HT1080 (cell line): Measurements from ENCODE around the gene TRAK1. TPM values are rescaled to one million over a fixed set of nuclear protein-coding genes. Genes with fewer than 3 reads are reported as not detected.

ENCODE experiments used
- DNase-seq: peaks from one replicate; pipeline ENCODE4 v3.0.0-alpha.2; 2015; ENCODE audit warnings: low read depth
- total RNA-seq: library from RNA; depleted of rRNA; stranded (reverse); fragments of >200 nt; shearing (Covaris generic); gene quantifications from 2 replicates; pipeline ENCODE4 v1.2.3, GENCODE V29; 2014

The TRAK1 gene
- total RNA-seq, 1 experiment from 2014 or later, result 29.4 TPM

DNA sequence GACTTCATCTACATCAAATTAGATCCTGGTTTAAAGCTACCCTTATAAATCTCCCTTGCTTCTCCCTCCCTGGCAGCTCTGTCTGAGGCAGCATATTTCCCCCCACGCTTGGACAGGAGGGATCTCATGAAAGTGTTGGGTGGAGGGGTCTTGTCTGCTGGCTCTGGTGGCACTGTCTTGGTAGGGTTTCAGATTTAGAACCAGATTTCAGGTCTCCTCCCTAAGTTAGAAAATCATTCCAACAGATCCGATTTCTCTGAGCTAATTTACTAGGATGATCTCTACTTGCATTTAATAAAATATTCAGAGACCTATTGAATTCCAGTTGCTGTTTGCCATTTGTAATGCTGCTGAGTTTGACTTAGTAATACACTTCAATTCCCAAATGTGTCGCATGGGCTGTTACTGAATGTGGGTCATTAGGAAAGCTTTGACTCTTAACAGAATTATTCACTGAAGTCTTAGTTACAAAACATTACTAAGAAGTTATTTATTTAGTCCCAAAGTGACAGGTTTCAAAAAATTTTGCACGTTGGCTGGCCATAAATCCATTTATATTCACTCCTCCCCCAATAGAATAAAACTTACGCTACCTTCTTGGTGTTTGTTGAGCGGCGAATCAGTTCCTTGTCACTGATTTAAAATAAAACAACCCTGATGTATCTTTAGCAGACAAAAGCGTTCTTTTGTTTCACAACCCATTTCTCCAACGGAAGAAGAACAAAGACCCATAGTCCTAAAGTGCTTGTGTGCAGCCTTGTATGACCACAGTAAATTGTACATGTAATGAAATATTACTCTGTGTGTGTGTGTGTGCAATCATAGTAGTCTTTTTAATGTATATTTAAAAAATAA is 84.5 kb downstream of the TRAK1 start:
- DNase-seq, result no peak

DNA sequence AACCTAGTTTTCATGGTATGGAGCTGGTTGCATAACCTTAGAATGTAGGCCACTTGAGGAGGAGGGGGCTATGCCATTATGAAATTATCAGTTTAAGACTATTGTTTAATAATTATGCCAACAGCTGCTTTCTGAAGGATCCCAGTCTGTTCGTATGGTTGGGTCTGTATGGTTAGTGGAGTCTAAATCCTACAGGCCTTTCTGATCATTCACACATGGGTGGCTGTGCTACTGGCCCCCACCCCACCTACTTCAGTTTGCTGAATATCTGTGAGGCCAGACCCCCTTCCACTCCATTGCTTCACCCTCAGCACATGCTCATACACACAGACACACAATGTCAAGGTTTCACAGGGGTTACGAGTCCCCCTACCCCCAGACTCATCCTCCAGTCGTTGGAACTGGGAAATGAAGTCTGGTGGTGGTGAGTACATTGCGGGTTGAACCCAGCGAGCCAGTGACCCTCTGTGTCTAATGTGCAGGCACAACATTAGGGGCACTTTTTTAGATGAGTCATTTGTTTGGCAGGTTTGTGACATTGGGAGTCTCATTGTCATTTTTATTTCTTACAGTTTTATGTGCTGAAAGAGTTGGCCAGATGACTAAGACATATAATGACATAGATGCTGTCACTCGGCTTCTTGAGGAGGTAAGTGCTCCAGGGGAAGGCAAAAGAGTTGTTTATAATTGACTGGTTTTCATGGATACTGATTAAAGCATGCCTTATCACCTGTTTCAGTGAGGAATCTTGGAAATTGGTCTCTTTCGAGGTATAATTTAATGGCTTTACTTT is 85.3 kb downstream of the TRAK1 start:
- no peak for DNase-seq

DNA sequence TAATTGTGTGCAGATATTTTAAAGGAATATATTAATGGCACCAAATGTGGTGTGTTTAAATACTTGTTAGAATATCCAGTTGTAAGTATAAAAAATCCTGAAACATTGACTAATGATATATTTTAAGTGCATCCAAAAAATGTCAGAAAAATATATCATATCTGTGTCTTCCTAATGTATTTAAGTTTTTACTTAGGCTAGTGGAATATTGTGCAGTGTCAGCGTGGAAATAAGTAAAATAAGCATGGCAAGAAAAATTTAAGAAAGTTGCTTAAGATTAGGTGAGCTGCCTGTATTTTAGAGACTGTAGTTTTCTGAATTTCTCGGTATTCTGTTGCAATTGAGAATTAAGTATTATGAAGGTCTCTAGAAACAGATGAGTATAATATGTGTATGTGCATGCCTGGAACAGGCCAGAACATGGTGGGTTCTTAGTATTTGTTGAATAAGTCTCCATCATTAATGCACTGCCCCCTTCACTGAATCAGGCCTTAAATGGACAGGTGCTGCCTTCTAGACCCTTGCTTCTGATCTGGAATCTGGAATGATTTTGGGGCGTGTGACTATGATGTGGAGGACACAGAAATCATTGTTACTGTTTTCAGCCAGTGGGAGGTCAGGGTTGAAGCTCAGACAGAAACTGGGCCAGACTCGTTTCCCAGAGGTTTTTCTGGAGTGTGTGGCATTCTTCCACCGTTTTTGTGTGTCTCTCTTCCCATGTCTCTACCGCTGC is 86.1 kb downstream of the TRAK1 start:
- no peak for DNase-seq

DNA sequence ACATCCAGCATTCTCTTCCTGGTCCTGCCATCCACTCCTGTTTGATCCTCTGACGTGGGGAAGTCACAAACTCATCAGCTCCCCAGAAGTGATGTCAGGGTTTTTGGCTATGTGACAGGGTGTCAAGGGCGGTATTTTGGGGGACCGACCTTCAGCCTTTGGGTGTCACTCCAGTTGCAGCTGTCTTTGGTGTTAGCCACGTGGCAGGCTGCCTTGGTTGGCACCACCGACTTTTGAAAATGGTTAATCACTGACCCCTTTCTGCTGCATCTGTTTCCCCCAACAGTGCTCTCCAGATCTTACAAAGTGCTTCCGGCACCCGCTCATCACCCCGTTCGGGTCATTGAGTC is 86.6 kb downstream of the TRAK1 start:
- no peak for DNase-seq

DNA sequence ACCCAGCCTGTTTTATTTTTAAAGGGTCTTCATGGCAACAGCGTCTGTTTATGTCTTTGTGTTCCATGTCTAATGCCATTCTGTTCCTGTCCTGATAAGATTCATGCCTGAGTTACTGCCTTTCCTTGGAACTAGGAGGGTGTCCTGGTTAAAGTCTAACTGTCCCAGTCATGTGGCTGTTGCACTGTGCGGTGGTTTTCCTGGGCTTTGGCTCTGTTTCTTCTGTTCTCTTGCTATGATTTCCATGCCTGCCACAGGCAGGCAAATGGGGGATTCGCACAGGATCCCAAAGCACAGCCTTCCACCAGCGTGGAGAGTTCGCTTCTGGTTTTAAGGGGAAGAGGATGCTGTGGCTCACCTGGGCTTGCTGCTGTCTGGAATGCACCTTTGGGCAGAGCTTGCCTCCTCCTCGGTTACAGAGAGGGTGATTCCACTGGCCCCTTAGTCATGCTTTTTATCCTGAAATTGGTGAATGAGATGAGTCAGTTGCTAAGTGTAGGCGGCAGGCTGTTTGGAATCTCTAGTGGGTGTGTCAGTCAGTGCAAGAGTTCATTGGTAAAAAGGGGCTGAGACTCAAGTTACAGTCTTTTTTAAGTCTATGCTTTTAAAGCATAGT is 88.1 kb downstream of the TRAK1 start:
- DNase-seq, result peak; percentile 93

DNA sequence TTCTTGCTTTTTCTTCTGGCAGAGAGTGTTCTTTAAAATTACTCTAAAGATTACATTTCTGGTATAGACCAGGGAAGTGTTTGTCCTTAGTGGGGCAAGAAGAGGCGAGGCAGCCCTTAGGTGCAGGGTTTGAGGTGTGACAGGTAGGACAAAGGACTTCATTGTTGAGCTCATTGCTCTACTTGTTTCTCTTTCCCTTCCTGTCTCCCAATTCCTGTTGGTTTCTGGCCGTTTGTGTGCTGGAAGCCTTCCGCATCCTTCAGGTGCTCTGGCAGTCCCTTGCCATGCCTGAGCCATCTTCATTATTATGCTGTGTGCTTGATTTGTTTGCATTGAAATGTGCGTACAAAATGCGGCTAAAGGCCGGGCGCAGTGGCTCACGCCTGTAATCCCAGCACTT is 89.7 kb downstream of the TRAK1 start:
- DNase-seq, result no peak

DNA sequence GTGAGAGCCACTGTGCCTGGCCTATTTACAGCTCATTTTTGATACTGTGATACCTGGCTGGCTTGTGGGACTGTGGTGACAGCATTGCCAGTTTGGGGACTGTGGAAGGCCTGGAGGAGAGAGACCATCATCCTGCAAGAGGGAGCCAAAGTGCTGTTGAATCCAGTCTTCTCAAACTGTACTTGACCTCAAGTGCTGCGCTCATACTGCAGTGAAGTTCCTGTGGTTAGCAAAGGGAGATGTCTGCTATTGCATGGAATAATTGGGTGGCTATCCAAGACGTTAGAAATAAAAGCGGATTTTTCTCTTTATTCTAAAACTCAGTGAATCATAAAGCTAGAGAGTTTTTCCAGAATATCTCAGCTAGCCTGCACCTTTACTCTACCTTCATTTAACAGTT is 91.4 kb downstream of the TRAK1 start:
- no peak for DNase-seq

DNA sequence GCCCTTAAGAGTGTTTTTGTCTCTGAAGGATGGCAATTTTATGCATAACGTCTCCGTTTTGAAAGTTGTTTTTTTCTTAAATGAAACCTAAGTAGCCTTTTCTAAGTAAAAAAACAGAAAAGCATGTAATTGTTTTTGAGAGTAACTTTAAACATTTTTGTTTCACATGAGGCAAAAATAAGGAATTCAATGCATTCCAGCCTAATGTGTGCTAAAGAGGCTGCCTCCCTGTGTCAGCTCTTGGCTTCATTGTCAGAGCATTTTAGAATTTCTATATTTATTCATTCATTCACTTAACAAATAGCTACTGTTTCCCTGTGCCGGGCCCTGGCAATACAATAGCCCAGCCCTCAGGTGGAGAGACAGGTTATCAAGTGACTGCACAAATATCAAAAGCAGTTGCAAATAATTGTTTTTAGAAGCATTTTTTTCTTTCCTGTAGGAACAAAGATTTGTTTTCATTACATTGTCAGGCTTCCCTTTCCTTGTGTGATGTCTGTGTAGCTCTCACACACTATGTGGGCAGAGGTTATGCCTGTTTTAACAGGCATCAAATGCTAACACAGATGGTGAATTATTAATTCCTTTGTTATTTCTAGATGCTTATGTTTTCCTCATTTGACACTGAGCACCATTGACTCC is 93.0 kb downstream of the TRAK1 start:
- DNase-seq, result no peak

DNA sequence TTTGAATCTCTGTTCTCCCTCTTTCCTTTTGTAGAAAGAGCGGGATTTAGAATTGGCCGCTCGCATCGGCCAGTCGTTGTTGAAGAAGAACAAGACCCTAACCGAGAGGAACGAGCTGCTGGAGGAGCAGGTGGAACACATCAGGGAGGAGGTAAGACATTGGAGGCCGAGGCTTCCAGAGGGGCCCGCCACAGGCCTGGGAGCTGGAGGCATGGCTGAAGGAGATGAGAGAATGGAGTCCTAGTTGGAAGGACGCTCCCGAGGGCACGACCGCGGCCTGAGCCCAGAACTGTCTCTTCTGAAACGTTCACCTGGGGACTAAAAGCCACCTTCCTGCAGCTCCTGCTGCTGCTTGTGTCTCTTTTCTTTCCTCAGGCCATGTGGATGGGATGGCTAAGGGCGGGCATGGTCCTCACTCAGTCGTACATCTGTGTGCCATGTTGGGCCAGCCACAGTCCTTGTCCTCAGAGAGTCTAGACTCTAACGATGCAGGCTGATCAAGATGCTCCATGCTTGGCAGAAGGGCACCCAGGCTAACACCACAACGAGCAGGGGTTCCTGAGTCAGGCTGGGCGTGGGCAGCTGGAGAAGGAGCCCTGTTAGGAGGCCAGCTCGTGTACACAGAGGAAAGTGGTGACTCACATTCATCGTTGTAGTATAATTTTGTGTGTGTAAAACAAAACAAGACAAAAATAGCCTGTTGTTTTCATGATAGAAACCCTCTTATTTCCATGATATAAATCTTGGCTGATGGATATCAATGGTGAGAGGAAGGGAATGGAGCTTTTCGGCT is 93.7 kb downstream of the TRAK1 start:
- DNase-seq, result no peak

DNA sequence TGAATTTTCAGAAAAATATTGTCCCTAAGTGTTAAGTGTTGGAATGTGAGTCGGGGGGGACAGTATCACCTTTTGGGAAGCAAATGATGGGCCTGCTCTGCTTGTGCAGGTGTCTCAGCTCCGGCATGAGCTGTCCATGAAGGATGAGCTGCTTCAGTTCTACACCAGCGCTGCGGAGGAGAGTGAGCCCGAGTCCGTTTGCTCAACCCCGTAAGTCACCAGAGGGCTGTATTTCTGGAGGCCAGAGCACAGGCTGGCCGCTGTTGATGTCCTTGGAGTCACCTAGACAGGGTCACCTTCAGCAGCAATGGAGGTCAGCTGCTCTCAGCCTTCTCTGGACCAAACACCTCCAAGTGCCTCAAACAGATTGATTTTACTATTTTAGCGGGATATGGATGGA is 96.8 kb downstream of the TRAK1 start:
- no peak for DNase-seq

DNA sequence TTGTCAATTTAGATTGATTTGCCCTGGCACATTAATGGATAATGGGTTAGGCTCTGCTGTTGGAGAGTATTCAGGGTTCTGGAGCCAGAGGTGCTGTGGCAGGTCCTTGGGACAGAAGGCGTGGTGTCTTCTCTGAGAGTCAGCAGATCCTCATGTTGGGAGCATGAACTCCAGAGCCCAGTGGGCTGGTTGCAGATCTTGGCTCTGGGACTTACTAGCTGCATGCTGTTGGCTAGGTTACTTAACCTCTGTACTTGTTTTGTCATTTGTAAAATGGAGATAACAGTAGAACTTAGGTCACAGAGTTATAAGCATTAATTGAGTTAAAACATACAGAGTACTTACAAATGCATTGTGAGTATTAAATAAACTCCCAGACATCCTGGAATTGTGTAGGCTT is 97.2 kb downstream of the TRAK1 start:
- DNase-seq, result no peak

DNA sequence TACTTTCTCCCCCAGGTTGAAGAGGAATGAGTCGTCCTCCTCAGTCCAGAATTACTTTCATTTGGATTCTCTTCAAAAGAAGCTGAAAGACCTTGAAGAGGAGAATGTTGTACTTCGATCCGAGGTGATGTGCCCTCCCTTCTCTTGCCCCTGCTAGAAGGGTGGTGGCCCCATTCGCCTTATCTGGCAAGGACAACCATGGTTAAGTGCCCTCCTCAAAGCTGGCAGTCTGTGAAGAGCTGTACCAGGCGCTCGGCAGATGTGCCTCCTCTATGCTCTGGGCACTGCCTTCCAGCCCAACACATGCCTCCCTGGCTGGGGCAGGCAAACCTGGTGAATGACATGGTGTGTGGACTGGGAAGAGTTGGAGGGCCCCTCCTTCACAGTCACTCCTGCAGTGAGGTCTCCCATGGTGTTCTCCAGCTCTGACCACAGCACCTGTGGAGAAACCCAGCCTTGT is 97.9 kb downstream of the TRAK1 start:
- no peak for DNase-seq

DNA sequence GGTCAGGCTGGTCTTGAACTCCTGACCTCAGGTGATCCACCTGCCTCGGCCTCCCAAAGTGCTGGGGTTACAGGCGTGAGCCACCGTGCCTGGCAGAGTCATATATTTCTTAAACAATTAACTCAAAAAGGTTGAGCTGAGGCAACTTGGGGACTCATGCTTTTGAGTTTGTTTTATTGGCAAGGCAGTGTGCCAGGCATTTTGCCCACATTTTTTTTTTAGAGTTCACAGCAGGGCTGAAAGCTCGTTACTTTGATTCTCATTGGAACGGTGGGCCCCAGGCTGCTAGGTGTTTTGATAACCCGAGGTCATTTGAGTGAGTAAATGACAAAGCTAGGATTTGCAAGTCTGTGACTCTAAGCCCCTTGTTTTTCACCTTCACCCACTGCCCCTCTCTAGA is 98.6 kb downstream of the TRAK1 start:
- DNase-seq, result no peak

DNA sequence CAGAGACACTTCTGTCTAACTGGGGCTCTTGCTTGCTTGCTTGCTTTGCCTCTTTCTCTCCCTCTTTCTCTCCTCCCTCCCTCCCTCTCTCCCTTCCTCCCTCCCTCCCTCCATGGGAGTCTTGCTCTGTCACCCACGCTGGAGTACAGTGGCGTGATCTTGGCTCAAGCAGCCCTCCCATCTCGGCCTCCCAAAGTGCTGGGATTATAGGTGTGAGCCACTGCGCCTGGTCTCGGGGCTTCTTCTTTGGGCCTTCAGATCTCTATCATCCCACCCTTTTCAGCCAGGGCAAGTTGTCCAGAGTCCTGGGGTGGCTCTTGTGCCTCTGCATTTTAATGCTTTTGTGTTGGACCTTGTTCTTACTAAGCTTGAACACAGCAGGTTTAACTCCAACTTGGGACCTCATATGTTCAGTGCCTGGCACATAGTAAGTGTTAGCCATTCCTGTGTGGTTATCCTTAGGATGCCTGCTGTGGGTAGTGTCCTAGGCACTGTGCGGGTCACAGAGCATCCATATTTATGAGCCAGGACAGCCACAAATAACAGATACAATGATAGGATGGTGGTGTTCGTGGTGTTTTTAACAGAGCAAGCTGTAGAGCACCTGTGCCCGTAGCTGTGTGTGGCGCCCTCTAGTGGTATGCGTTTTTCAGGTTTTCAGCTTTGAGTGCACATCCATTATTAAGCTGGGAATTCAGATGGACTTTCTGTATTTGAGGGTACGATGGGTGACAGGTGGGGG is 99.7 kb downstream of the TRAK1 start:
- peak; percentile 58 for DNase-seq

DNA sequence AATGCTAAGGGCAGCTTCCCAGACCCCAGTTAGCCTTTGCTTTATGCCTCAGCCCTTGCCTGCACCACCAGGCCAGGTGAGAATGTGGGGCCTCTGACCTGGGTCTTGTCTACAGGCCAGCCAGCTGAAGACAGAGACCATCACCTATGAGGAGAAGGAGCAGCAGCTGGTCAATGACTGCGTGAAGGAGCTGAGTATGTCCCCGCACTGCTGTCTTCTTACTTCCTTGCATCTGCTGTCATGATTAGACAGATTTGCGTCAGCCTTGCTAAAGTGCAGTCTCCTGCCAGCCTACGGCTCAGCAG is 100.2 kb downstream of the TRAK1 start:
- DNase-seq, result no peak

DNA sequence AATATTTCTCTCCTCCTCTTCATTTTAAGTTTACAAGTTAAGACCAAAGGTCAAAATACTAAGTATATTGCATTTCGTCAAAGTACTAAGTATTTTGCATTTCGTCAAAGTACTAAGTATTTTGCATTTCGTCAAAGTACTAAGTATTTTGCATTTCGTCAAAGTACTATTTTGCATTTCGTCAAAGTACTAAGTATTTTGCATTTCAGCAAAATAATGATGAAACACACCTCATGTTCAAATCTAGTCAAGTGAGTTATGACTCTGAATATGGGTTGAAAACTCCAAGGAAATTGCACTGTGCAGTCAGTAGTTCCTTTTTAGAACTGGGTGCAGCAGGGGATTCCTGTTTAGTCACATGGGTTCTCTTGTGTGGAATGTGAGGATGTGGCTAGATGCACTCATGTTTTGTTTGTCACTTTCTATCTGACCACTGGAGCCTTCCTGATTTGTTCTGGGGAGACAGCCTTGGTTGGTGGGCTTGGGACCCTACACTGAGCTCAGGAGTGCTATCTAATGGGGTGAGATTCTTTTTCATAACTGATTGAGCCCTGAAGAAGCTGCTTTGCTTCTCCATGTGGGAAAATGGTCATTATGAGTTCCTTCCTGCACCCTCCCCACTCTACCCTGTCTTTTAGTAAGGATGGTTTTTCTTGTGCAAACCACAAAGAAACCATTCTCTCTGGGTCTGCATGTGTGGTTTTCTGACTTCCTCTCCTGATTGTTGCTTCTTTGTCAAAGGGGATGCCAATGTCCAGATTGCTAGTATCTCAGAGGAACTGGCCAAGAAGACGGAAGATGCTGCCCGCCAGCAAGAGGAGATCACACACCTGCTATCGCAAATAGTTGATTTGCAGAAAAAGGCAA is 101.4 kb downstream of the TRAK1 start:
- DNase-seq, result peak; percentile 84

DNA sequence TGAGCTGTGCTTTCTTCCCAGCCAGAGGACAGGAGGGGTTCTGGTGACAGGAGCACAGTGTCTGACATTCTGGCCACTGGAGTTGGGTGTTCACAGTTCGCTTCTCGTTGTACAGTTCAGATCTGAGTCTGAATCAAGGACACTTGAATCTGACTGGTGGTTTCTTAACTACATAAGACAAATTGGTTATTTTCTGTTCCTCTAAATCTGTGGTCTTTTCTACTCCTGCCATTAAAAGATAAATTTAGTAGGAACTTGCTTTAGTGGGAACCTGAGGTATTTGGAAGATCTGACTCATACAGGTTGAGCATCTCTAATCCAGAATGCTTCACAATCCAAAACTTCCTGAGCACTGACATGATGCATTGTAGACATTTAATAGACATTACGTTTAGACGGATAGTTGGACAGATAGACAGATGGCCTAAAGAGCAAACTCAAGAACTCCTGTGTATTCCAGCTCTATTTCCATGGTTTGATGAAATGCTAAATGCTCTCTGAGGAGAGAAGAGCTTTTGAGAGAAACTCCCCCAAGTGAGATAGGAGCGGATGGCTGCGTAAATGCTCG is 103.9 kb downstream of the TRAK1 start:
- no peak for DNase-seq

DNA sequence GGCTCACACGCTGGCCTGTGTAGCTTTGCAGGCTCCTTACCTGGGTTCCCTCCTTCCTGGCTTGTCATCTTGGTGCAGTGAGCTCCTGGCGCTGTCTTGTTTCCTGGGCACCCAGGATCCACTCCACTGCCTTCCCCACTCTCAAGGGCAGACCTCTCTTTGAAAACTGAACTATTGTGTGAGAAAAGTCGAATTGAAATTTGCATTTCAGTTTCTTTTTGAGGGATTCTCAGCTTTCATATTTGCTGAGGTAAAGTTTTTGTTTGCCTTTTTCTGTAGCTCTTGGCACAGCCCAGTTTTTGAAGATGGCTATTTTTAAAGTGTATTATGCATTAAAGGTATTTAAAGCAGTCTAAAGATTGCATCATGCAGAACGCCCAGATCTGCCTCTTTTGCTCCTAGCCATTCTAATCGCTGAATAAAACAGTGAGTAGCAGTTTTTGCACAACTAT is 104.7 kb downstream of the TRAK1 start:
- DNase-seq, result no peak
